Astrocyte (in vitro differentiated cells and primary cell): Measurements from ENCODE around the gene PIK3R1.

Experiments
- CTCF ChIP-seq: IDR thresholded peaks from 2 replicates; pipeline ENCODE4 v1.5.1; 2011; ENCODE audit warnings: low read depth, mild to moderate bottlenecking, inconsistent platforms, low read length, moderate library complexity; ENCODE audit not compliant: insufficient read depth
- EZH2 ChIP-seq: IDR thresholded peaks from 2 replicates; pipeline ENCODE4 v1.6.1; 2012; ENCODE audit warnings: mild to moderate bottlenecking, low read length, inconsistent platforms; ENCODE audit not compliant: insufficient read depth

- TF ChIP-seq CTCF (no peak), EZH2 (no peak)
Measured at GRCh38 chr5:68274847-68275651, 59.5 kb downstream of the PIK3R1 start.
